ENCODE data around the gene PSD4. TPM values are rescaled to one million over a fixed set of nuclear protein-coding genes. Genes with fewer than 3 reads are reported as not detected.

Gene PSD4
- total RNA-seq, 1 experiment from 2014 or later = 46.6 TPM

- BruUV-seq (replicated peaks) = no TSS peak
- no peak overlapping the region for H3K4me3 ChIP-seq (ENCODE audit: low read length)
- peak; percentile 81 for DNase-seq
- no peak overlapping the region for H3K4me2 ChIP-seq (ENCODE audit: low read length)
- no peaks in the 10 kb centered on the region for H4K20me1 ChIP-seq (ENCODE audit: low read length)
- H3K36me3 ChIP-seq (ENCODE audit: low read depth, low read length) = no peaks in the 10 kb centered on the region
- no peaks in the 10 kb centered on the region for H3K9me3 ChIP-seq (ENCODE audit: low read length)
- CTCF ChIA-PET = interaction anchor here (0.5 to 1.0 kb wide), 5 partner anchors 9 to 102 kb away, joined by 3 to 4 read pairs (median 4); no protein-coding TSS in a partner anchor
- no peaks in the 10 kb centered on the region for H3K9me2 ChIP-seq (replicated peaks; ENCODE audit: low read length)
- ATAC-seq = peak; percentile 86
- H3F3A ChIP-seq (ENCODE audit: low read length, unreplicated experiment) = no peaks in the 10 kb centered on the region
- peak overlapping the region; percentile 38 for H2AFZ ChIP-seq (ENCODE audit: low read length)
- TF ChIP-seq CTCF (conservative IDR thresholded peaks at IDR 0.05; ENCODE audit: low read depth, low read length) (peak; percentile 95), EZH2 (IDR thresholded peaks at IDR 0.05; ENCODE audit: low read length, unreplicated experiment) (no peak), EZH2phosphoT487 (IDR thresholded peaks at IDR 0.05; ENCODE audit: borderline replicate concordance, low read length) (no peak)
- H3K79me2 ChIP-seq (ENCODE audit: low read length) = no peaks in the 10 kb centered on the region
- no peak overlapping the region for H3K27ac ChIP-seq (ENCODE audit: low read length)
- no peak overlapping the region for H3K9ac ChIP-seq (ENCODE audit: low read length)
- POLR2A ChIA-PET (ENCODE audit: unreplicated experiment) = no interaction called here
- intact Hi-C loops (cut with micrococcal nuclease) = loop anchor here (1.0 to 5.0 kb wide), 3 partner anchors 33 to 121 kb away; no protein-coding TSS in a partner anchor
- peaks cover 19% of the 10 kb centered on the region for H3K4me1 ChIP-seq (ENCODE audit: insufficient read depth, low read length)
- no peaks in the 10 kb centered on the region for H3K27me3 ChIP-seq (ENCODE audit: low read length)
Measured at GRCh38 chr2:113248997-113249770, 75.4 kb downstream of the PSD4 start.

- ChIA-PET POLR2A (ENCODE audit: unreplicated experiment) (no interaction called here), CTCF (no interaction called here)
- DNase-seq (peak; percentile 29), ATAC-seq (no peak; the same call in 1 of the 2 replicates)
- Histone ChIP-seq H2AFZ (ENCODE audit: low read length) (no peak overlapping the region), H3K27me3 (ENCODE audit: low read length) (no peaks in the 10 kb centered on the region), H4K20me1 (ENCODE audit: low read length) (no peaks in the 10 kb centered on the region), H3F3A (ENCODE audit: low read length, unreplicated experiment) (no peaks in the 10 kb centered on the region), H3K36me3 (ENCODE audit: low read depth, low read length) (no peaks in the 10 kb centered on the region), H3K9me2 (replicated peaks; ENCODE audit: low read length) (no peaks in the 10 kb centered on the region), H3K9me3 (ENCODE audit: low read length) (no peaks in the 10 kb centered on the region), H3K4me1 (ENCODE audit: insufficient read depth, low read length) (peaks cover 19% of the 10 kb centered on the region), H3K9ac (ENCODE audit: low read length) (no peak overlapping the region), H3K27ac (ENCODE audit: low read length) (no peak overlapping the region), H3K79me2 (ENCODE audit: low read length) (no peaks in the 10 kb centered on the region), H3K4me2 (ENCODE audit: low read length) (no peak overlapping the region), H3K4me3 (ENCODE audit: low read length) (no peak overlapping the region)
- intact Hi-C loops (cut with micrococcal nuclease) = no loop called here
- no TSS peak for BruUV-seq (replicated peaks)
- TF ChIP-seq CTCF (conservative IDR thresholded peaks at IDR 0.05; ENCODE audit: low read depth, low read length) (no peak), EZH2phosphoT487 (IDR thresholded peaks at IDR 0.05; ENCODE audit: borderline replicate concordance, low read length) (no peak), EZH2 (IDR thresholded peaks at IDR 0.05; ENCODE audit: low read length, unreplicated experiment) (no peak)
Measured at GRCh38 chr2:113251118-113251517, 77.3 kb downstream of the PSD4 start.

- peaks cover 19% of the 10 kb centered on the region for H3K4me1 ChIP-seq (ENCODE audit: insufficient read depth, low read length)
- no peaks in the 10 kb centered on the region for H3K27me3 ChIP-seq (ENCODE audit: low read length)
- no TSS peak for BruUV-seq (replicated peaks)
- DNase-seq (no peak), ATAC-seq (no peak)
- H3K4me2 ChIP-seq (ENCODE audit: low read length) = no peak overlapping the region
- no peak overlapping the region for H3K27ac ChIP-seq (ENCODE audit: low read length)
- H3K4me3 ChIP-seq (ENCODE audit: low read length) = no peak overlapping the region
- no peak for TF ChIP-seq EZH2phosphoT487 (IDR thresholded peaks at IDR 0.05; ENCODE audit: borderline replicate concordance, low read length)
- TF ChIP-seq EZH2 (IDR thresholded peaks at IDR 0.05; ENCODE audit: low read length, unreplicated experiment) = no peak
- TF ChIP-seq CTCF (conservative IDR thresholded peaks at IDR 0.05; ENCODE audit: low read depth, low read length) = no peak
- no peaks in the 10 kb centered on the region for H4K20me1 ChIP-seq (ENCODE audit: low read length)
- no peaks in the 10 kb centered on the region for H3K79me2 ChIP-seq (ENCODE audit: low read length)
- intact Hi-C loops (cut with micrococcal nuclease) = no loop called here
- H2AFZ ChIP-seq (ENCODE audit: low read length) = no peak overlapping the region
- H3K9ac ChIP-seq (ENCODE audit: low read length) = no peak overlapping the region
- H3K9me2 ChIP-seq (replicated peaks; ENCODE audit: low read length) = no peaks in the 10 kb centered on the region
- H3K9me3 ChIP-seq (ENCODE audit: low read length) = no peaks in the 10 kb centered on the region
- ChIA-PET POLR2A (ENCODE audit: unreplicated experiment) (no interaction called here), CTCF (no interaction called here)
- no peaks in the 10 kb centered on the region for H3F3A ChIP-seq (ENCODE audit: low read length, unreplicated experiment)
- H3K36me3 ChIP-seq (ENCODE audit: low read depth, low read length) = no peaks in the 10 kb centered on the region
Measured at GRCh38 chr2:113252047-113252590, 78.3 kb downstream of the PSD4 start.

All from PC-3 (cell line).